HG03565 (cell line): ENCODE results near the gene MYH9.
"Not testable (repeated sequence)": the region's sequence is repeated elsewhere in the genome, so short reads cannot be mapped to it uniquely, and the experiment has no call there.

Experiments
- ATAC-seq: cut with Tn5 transposase; IDR thresholded peaks from one replicate; pipeline ENCODE4 v1.9.1; 2021; ENCODE audit warnings: mild to moderate bottlenecking, moderate library complexity; ENCODE audit not compliant: unreplicated experiment

MYH9 gene

DNA sequence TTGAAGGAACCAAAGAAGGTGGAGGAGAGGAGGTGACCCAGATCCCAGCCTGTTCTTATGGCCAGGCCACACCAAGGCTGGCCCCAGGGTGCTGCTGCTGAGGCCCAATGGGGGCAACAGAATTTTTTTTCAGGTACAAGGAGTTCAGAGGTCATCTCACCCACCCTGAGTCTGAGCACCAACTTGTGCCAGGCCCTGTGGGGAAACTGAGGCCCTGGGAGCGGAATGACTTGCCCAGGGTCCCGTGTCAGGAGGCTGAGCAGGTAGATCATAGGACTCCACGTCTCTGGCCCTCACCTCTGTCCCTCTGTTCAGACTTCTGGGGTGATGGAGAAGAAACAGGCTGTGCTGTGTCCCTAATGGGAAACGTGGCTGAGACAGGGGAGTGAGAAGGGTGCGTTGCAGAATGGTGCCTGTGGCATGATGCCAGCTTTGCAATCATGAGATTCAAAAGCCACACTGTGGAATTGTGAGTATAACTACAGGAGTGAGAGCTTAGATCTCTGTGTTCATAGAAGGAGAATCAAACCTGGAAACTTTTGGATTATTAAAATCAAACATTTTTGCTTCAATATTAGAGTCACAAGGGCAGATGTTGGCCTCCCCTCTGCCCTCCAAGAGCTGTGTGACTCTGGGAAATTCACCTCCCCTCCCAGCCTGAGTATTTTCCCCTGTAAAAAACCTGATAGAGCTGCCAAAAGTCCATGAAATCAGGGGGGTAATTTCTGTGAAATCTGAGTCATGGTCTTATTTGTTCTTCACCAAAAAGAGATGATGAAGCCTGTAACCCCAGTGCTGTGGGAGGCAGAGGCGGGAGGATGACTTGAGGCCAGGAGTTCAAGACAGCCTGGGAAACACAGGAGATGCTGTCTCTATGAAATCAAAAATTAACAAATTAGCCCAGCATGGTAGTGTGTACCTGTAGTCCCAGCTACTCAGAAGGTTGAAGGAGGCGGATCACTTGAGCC lies 134.0 kb downstream of the MYH9 start:
- no peak for ATAC-seq

DNA sequence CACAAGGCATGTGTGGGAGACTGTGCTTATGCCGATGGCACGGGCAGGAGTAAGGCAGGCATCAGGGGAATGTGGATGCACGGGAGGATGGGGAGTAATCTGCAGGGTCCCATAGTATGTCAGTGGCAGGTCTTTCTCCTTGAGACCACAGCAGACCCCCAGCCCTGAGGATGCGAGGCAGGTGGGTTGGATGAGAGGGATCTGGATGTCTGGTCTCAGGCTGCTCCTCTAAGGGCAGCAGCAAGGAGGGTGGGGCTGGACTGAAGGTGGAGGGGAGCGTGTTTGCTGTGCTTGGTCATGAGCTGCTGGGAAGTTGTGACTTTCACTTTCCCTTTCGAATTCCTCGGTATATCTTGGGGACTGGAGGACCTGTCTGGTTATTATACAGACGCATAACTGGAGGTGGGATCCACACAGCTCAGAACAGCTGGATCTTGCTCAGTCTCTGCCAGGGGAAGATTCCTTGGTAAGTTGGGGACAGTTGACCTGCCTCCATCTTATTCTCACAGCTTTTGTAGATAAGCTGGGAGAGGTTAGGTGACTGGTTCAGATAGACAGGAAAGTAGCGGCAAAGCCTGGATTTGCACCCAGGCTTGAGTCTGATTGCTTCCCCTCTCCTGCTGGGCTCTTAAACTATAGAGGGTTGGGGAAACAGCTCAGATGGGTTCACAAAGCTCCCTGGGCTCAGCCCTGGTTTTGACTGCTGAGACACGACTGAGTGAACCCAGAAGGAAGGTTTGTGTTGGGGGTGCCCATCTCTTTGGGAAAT lies 134.8 kb downstream of the MYH9 start, which contains the start of gene APOL1:
Gene APOL1 (plus strand): TSS at position 380 of the 769 bp plus-strand sequence. CDS start 1,823 bp downstream, outside the sequence.
- ATAC-seq = no peak

GRCh38 chr22:36251979-36252608 lies 135.7 kb downstream of the MYH9 start:
- ATAC-seq = not testable (repeated sequence)

GRCh38 chr22:36250292-36250960 lies 137.3 kb downstream of the MYH9 start:
- ATAC-seq = not testable (repeated sequence)

- ATAC-seq = no peak
These were observed 138.6 kb downstream of the MYH9 start for GRCh38 chr22:36249160-36249559.

GRCh38 chr22:36247955-36248354 lies 139.8 kb downstream of the MYH9 start:
- ATAC-seq = no peak

- no peak for ATAC-seq
These were observed 141.0 kb downstream of the MYH9 start for GRCh38 chr22:36246718-36247117.

GRCh38 chr22:36245805-36246356 lies 141.9 kb downstream of the MYH9 start:
- no peak for ATAC-seq

DNA sequence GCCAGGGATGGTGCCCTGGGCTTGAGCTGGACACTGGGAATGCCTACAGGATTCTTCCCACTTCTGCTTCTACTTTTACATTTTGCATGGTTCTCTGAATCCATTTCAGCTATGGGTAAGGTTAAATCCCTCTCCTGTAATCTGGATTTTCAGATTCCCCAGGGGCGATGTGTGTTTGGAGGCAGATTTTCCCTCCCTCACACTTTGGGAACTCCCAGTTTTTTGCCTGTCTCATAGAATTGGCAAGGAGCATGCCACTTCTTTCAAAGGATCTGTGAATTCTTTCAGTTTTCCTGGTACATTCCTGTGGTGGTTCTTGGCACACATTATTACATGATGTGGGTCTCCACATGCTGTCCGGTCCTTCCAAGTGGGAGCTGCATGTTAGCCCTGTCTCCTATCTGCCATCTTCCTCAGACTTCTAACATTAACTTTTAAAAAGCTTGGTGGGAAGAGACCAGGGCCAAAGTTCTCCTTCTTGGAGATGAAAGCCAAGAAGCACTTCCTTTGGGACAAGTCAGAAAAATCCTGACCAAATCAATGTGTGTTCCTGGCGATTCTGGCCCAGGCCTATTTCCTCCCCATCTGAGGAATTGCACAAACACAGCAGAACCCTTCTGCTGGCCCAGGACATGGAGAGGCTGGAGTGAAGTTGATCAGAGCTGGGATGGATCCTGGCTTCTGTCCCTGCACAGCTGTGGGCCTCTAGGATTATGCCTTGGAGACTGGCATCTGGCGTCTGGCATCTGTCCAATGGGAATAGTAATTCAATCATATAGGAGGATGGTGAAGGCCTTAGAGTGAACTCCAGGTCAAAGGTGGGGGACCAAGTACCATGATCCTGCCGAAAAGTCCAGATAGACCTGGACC lies 143.0 kb downstream of the MYH9 start:
- ATAC-seq = no peak

DNA sequence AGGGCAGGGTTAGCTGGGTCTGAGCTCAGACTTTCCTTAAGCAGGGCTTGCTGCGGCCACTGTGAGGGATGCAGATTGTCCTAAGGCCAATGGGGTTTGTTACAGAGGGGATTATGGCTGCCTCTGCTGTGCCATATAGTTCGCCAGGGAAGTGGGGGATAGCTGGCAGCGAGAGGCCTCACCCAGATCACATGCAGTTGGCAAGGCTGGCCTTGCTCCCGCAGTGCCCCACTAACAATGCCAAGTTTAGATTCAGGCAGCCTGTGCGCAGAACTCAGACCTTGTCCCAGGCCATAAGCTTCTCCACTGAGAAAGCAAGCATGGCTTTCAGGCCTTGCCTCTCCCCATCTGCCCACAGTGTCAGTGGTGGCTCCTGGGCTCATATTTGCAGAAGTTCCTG lies 143.8 kb downstream of the MYH9 start:
- no peak for ATAC-seq

DNA sequence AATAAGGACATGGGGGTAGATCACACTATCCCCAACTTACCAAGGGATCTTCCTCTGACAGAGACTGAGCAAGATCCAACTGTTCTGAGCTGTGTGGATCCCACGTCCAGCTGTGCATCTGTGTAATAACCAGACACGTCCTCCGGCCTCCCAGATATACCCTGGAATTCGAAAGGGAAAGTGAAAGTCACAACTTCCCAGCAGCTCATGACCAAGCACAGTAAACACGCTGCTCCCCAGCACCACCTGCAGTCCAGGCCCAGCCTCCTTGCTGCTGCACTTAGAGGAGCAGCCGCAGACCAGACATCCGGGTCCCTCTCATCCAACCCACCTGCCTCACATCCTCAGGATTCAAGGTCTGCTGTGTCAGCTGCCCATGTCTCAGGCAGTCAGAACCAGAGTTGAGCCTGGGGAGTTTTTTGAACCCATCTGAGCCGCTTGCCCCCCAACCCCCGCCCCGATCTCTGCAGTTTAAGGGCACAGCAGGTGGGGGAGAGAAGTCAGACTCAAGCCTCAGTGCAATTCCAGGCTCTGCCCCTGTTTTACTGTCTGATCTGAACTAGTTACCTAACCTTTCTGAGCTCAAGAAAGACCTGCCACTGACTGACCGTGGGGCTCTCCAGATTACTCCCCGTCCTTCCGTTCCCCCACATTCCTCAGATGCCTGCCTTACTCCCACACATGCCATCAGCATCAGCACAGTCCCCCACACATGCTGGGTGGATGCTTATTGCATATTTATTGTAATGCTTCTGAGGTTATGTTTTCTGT lies 148.2 kb downstream of the MYH9 start, which contains the start of gene APOL2:
Gene APOL2 (minus strand): TSS at position 127 of the 771 bp plus-strand sequence. CDS start 6,365 bp downstream, outside the sequence.
- peak; percentile 83 for ATAC-seq

DNA sequence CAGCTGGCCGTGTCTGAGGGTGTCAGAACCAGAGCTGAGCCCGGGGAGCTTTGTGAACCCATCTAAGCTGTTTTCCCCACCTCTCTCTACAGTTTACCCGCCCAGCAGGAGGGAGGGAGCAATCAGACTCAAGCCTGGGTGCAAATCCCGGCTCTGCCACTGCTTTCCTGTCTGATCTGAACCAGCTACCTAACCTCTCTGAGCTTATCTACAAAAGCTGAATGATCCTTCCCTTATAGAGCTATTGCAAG lies 148.7 kb downstream of the MYH9 start:
- ATAC-seq = no peak

GRCh38 chr22:36238373-36239149 lies 149.2 kb downstream of the MYH9 start:
- no peak for ATAC-seq

DNA sequence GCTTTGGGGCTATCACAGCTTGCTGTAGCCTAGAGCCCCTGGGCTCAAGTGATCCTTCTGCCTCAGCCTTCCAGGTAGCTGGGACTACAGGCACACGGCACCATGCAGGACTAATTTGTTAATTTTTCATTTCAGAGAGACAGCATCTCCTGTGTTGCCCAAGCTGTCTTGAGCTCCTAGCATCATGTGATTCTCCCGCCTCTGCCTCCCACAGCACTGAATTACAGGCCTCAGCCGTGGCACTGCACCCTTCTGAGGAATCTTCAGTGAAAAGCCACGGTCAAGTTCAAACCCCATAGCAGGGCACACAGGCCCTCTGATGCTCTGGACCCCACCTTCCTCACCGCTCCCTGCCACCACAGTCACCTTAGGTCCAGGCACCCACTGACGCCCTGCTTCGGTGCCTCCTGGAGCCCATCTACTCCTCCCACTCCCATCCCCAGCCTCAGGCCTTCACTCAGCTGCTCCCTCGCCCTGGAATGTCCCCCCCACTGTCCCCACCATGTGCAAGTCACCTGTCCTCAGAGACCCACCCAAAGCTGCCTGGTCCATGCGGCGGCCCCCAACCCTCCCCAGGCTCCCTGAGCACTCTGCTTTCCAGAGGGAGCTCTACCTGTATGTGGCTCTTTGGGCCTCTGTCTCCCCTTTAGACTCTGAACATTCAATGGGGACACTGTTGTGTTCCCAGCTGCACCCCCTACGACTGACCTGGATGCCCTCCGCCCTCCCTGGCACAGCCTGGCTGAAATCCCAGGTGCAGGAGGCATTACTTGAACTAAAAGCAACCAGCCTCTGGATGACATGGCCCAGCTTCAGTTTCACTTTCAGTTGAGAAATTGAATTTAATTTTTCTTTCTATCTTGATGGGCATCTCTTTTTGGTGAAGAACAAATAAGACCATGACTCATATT lies 150.1 kb downstream of the MYH9 start:
- no peak for ATAC-seq

- no peak for ATAC-seq
These were observed 151.1 kb downstream of the MYH9 start for GRCh38 chr22:36236388-36237319.

GRCh38 chr22:36235585-36235984 lies 152.2 kb downstream of the MYH9 start:
- ATAC-seq = no peak
